Activated CD4-positive, alpha-beta T cell treated with anti-CD3 and anti-CD28 coated beads for 24 hours (primary cell): ENCODE measurements around the gene DIDO1.

Experiments
- DNase-seq, 2 donors: peaks; one replicate each; pipeline ENCODE4 v3.0.0-alpha.2; 2020; ENCODE audit warnings: low read depth in 2 of 2

Gene DIDO1

GRCh38 chr20:62895539-62895938, 30.8 kb downstream of the DIDO1 start:
- DNase-seq, result no peak

GRCh38 chr20:62894261-62894660, 32.0 kb downstream of the DIDO1 start:
- no peak for DNase-seq

- DNase-seq, result no peak
These were observed 32.6 kb downstream of the DIDO1 start for GRCh38 chr20:62893700-62894099.

GRCh38 chr20:62892348-62893304, 33.7 kb downstream of the DIDO1 start:
- no peak for DNase-seq

GRCh38 chr20:62891111-62891510, 35.2 kb downstream of the DIDO1 start:
- DNase-seq, result no peak

GRCh38 chr20:62890444-62890843, 35.9 kb downstream of the DIDO1 start:
- no peak for DNase-seq

GRCh38 chr20:62889871-62890270, 36.4 kb downstream of the DIDO1 start:
- no peak for DNase-seq

GRCh38 chr20:62889411-62889810, 36.9 kb downstream of the DIDO1 start:
- no peak for DNase-seq

- no peak for DNase-seq
These were observed 37.4 kb downstream of the DIDO1 start for GRCh38 chr20:62888910-62889309.

GRCh38 chr20:62888406-62888805, 37.9 kb downstream of the DIDO1 start:
- DNase-seq, result no peak

GRCh38 chr20:62887860-62888239, 38.5 kb downstream of the DIDO1 start:
- no peak for DNase-seq

GRCh38 chr20:62887152-62887859, 39.0 kb downstream of the DIDO1 start:
- DNase-seq, result no peak

- no peak for DNase-seq
These were observed 39.6 kb downstream of the DIDO1 start for GRCh38 chr20:62886709-62887058.

GRCh38 chr20:62885896-62886708, 40.2 kb downstream of the DIDO1 start:
- DNase-seq, result no peak

- DNase-seq, result no peak
These were observed 41.0 kb downstream of the DIDO1 start for GRCh38 chr20:62885046-62885895.

- no peak for DNase-seq
These were observed 41.7 kb downstream of the DIDO1 start for GRCh38 chr20:62884556-62884955.

- DNase-seq, result no peak
These were observed 43.9 kb downstream of the DIDO1 start for GRCh38 chr20:62882426-62882825.

- DNase-seq, result no peak
These were observed 44.5 kb downstream of the DIDO1 start for GRCh38 chr20:62881662-62882395.

GRCh38 chr20:62880935-62881661, 45.2 kb downstream of the DIDO1 start:
- no peak for DNase-seq
